Endodermal cell (in vitro differentiated cells): Measurements from ENCODE around the gene PLCB3. TPM values are rescaled to one million over a fixed set of nuclear protein-coding genes. Genes with fewer than 3 reads are reported as not detected.

ENCODE experiments used
- DNase-seq: peaks from one replicate; pipeline ENCODE4 v3.0.0-alpha.2; 2017
- H3K27ac ChIP-seq: 2 replicates; pipeline ENCODE4 v1.5.1; 2013; ENCODE audit warnings: mild to moderate bottlenecking, low read depth, low read length, moderate library complexity
- H3K27me3 ChIP-seq: 2 replicates; pipeline ENCODE4 v1.6.1; 2013; ENCODE audit warnings: mild to moderate bottlenecking, low read length, moderate library complexity; ENCODE audit not compliant: insufficient read depth, control insufficient read depth, poor library complexity, severe bottlenecking
- H3K36me3 ChIP-seq: 2 replicates; pipeline ENCODE4 v1.7.0; 2013; ENCODE audit warnings: mild to moderate bottlenecking, low read length, moderate library complexity; ENCODE audit not compliant: control insufficient read depth, insufficient read depth
- H3K4me1 ChIP-seq: one replicate; pipeline ENCODE4 v1.7.0; 2013; ENCODE audit warnings: low read length; ENCODE audit not compliant: control insufficient read depth, insufficient read depth
- H3K4me3 ChIP-seq: 2 replicates; pipeline ENCODE4 v1.5.1; 2013; ENCODE audit warnings: mild to moderate bottlenecking, low read length, moderate library complexity
- H3K9ac ChIP-seq: 2 replicates; pipeline ENCODE4 v1.6.1; 2013; ENCODE audit warnings: mild to moderate bottlenecking, low read length, moderate library complexity; ENCODE audit not compliant: poor library complexity, severe bottlenecking; ENCODE audit errors: extremely low read depth
- H3K9me3 ChIP-seq: 2 replicates; pipeline ENCODE4 v1.6.1; 2013; ENCODE audit warnings: mild to moderate bottlenecking, low read length, moderate library complexity; ENCODE audit not compliant: control insufficient read depth
- H3K27ac Mint-ChIP-seq: 2 replicates; pipeline ENCODE4 v1.8.0; 2020; ENCODE audit warnings: mixed read lengths
- H3K27me3 Mint-ChIP-seq: 2 replicates; pipeline ENCODE4 v1.8.0; 2021; ENCODE audit warnings: mild to moderate bottlenecking, mixed read lengths; ENCODE audit not compliant: insufficient read depth
- H3K36me3 Mint-ChIP-seq: 2 replicates; pipeline ENCODE4 v1.8.0; 2020; ENCODE audit warnings: low read depth, mixed read lengths
- H3K4me1 Mint-ChIP-seq: 2 replicates; pipeline ENCODE4 v1.8.0; 2020; ENCODE audit warnings: mixed read lengths
- H3K4me3 Mint-ChIP-seq: 2 replicates; pipeline ENCODE4 v1.8.0; 2020; ENCODE audit warnings: mild to moderate bottlenecking, moderate library complexity, mixed read lengths
- H3K9me3 Mint-ChIP-seq: 2 replicates; pipeline ENCODE4 v1.8.0; 2020; ENCODE audit warnings: mild to moderate bottlenecking, mixed read lengths
- CTCF ChIP-seq: fragments of 200-600 bp; sonication (generic); conservative IDR thresholded peaks from 2 replicates; pipeline ENCODE4 v1.5.0; 2021; ENCODE audit warnings: antibody characterized with exemption, mild to moderate bottlenecking
- WGBS, 2 experiments: methylation state at CpG; one replicate each; pipeline versions ENCODE4 v1.1.5 to v1.1.7; 2013; ENCODE audit warnings: missing lambda C conversion rate in 2 of 2, mixed read lengths in 1 of 2; ENCODE audit not compliant: insufficient coverage in 1 of 2, insufficient read length in 1 of 2; 5-methylcytosine and 5-hydroxymethylcytosine counted together
- total RNA-seq, 2 donors: library from RNA; stranded (reverse); fragmentation: NEBNext Ultra II Directional in 1 of 2; extraction: Animal tissue kit (Norgen Biotek cat#: 25700) in 1 of 2; gene quantifications; 2 replicates in 1 of 2; 3 replicates in 1 of 2; pipeline ENCODE4 v1.2.1, GENCODE V29; 2021

PLCB3 gene
- total RNA-seq, 2 donors from 2014 or later, result 75.0 to 83.2 TPM

DNA sequence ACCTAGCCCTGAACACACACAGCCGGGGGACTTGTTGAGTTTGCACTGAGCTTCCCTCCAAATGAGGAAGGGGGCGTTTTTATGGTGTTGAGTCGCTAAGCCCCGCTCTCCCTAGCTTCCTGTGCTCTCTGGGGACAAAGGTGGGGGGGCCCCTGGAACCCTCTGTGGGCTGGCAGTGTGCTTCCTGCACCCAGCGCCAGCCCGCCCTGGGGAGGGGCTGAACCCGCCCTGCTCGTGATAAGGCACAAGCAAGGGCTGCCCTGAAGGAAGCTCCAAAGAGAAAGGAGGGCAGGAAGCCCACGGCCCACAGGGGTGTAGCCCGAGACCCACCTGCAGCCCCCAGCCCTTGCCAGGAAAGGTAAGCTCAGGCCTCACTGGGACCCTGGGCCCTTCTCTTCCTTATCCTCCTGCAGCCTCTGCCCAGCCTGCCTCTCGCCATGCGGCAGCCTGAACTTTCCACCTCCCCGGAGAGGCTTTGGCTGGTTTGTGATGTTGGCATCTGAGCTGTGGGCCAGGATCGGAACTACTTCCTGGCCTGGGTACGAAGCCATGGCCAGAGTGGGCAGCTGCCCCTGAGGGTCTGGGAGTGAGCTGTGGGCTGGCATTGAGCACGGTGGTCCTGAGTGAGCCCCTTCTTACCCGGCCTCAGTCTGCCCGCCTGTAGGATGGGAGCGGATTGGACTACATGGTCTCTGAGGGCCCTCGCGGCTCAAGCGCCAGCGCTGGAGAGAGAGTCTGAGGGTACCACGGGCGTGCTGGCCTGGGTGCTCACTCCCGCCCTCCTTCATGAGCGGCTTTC is 44.7 kb upstream of the PLCB3 start, which contains the start of gene FERMT3:
FERMT3 (plus strand) TSS at position 265 of the 799 bp plus-strand sequence. CDS start 644 bp downstream, outside the sequence.
- DNase-seq, result no peak
- no peaks in the 10 kb centered on the region for H3K27me3 ChIP-seq
- Mint-ChIP-seq H3K27me3 (no peaks in the 10 kb centered on the region), H3K4me1 (no peaks in the 10 kb centered on the region), H3K27ac (peak within 1 kb of the TSS; percentile 30), H3K9me3 (no peaks in the 10 kb centered on the region), H3K4me3 (no peak within 1 kb of the TSS), H3K36me3 (peaks cover 43% of the 10 kb centered on the region)
- no peak within 1 kb of the TSS for H3K9ac ChIP-seq
- peaks cover 53% of the 10 kb centered on the region for H3K36me3 ChIP-seq
- no peaks in the 10 kb centered on the region for H3K9me3 ChIP-seq
- H3K4me3 ChIP-seq, result no peak within 1 kb of the TSS
- no peak for TF ChIP-seq CTCF
- H3K27ac ChIP-seq, result no peak within 1 kb of the TSS
- peaks cover 3% of the 10 kb centered on the region for H3K4me1 ChIP-seq
- 93 to 95% methylated on average over 16 to 27 of the region's 27 CpGs for WGBS, 2 experiments

GRCh38 chr11:64207256-64208085 is 43.9 kb upstream of the PLCB3 start:
- TF ChIP-seq CTCF, result no peak
- Histone ChIP-seq H3K36me3 (peaks cover 51% of the 10 kb centered on the region), H3K4me3 (no peak overlapping the region), H3K9me3 (no peaks in the 10 kb centered on the region), H3K27ac (peak overlapping the region; percentile 44), H3K27me3 (no peaks in the 10 kb centered on the region), H3K4me1 (peaks cover 3% of the 10 kb centered on the region), H3K9ac (no peak overlapping the region)
- 87 to 92% methylated on average over 16 to 30 of the region's 30 CpGs for WGBS, 2 experiments
- H3K4me3 Mint-ChIP-seq, result no peak overlapping the region
- H3K27me3 Mint-ChIP-seq, result no peaks in the 10 kb centered on the region
- no peak for DNase-seq
- peaks cover 41% of the 10 kb centered on the region for H3K36me3 Mint-ChIP-seq
- H3K9me3 Mint-ChIP-seq, result no peaks in the 10 kb centered on the region
- no peaks in the 10 kb centered on the region for H3K4me1 Mint-ChIP-seq
- H3K27ac Mint-ChIP-seq, result peak overlapping the region; percentile 30

- H3K4me1 ChIP-seq, result peaks cover 3% of the 10 kb centered on the region
- H3K9ac ChIP-seq, result no peak overlapping the region
- H3K27ac Mint-ChIP-seq, result peak overlapping the region; percentile 26
- no peak overlapping the region for H3K4me3 ChIP-seq
- H3K36me3 ChIP-seq, result peaks cover 43% of the 10 kb centered on the region
- H3K27ac ChIP-seq, result peak overlapping the region; percentile 44
- no peaks in the 10 kb centered on the region for H3K9me3 ChIP-seq
- no peaks in the 10 kb centered on the region for H3K4me1 Mint-ChIP-seq
- 92 to 95% methylated on average over 6 to 23 of the region's 23 CpGs for WGBS, 2 experiments
- no peak overlapping the region for H3K4me3 Mint-ChIP-seq
- H3K27me3 Mint-ChIP-seq, result no peaks in the 10 kb centered on the region
- TF ChIP-seq CTCF, result no peak
- DNase-seq, result no peak
- peaks cover 36% of the 10 kb centered on the region for H3K36me3 Mint-ChIP-seq
- no peaks in the 10 kb centered on the region for H3K9me3 Mint-ChIP-seq
- H3K27me3 ChIP-seq, result no peaks in the 10 kb centered on the region
These were observed 43.1 kb upstream of the PLCB3 start for GRCh38 chr11:64208086-64208795.
